Raji (cell line): ENCODE measurements around the gene ACOX3.

Experiments
- POLR2A ChIP-seq: IDR thresholded peaks from 2 replicates; pipeline ENCODE4 v1.6.1; 2011; ENCODE audit warnings: low read depth, low read length, control low read depth; ENCODE audit not compliant: insufficient read depth

ACOX3 gene

DNA sequence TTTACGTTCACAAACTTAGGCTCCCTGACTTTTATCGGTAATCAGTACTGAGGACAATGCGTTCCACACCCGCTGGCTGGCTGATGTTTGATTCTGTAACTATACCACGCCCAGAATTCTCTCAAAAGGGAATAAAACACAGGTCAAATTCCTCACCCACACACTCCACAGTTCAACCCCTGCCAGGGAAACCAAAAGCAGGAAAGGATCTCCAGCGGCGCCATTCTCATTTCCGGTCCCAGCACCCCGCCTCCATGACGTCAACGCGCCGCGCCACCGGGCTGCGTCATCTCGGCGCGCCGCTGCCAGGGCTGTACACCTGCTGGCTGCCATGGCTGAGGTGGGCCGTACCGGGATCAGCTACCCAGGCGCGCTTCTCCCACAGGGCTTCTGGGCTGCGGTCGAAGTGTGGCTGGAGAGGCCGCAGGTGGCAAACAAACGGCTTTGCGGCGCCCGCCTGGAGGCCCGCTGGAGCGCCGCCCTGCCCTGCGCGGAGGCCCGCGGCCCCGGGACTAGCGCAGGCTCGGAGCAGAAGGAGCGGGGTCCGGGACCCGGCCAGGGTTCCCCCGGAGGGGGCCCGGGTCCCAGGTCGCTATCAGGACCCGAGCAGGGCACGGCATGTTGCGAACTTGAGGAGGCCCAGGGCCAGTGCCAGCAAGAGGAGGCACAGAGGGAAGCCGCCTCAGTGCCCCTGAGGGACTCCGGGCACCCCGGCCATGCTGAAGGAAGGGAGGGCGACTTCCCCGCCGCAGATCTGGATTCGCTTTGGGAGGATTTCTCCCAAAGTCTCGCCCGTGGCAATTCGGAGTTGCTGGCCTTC, at the start of gene ACOX3, which contains the start of gene TRMT44:
ACOX3 (minus strand) TSS at position 232 of the 820 bp plus-strand sequence. CDS start 24,202 bp downstream, outside the sequence.
TRMT44 (plus strand) TSS at position 286 of the 820 bp plus-strand sequence; CDS start at position 332, 46 bp downstream.
- peak; percentile 77 for TF ChIP-seq POLR2A

DNA sequence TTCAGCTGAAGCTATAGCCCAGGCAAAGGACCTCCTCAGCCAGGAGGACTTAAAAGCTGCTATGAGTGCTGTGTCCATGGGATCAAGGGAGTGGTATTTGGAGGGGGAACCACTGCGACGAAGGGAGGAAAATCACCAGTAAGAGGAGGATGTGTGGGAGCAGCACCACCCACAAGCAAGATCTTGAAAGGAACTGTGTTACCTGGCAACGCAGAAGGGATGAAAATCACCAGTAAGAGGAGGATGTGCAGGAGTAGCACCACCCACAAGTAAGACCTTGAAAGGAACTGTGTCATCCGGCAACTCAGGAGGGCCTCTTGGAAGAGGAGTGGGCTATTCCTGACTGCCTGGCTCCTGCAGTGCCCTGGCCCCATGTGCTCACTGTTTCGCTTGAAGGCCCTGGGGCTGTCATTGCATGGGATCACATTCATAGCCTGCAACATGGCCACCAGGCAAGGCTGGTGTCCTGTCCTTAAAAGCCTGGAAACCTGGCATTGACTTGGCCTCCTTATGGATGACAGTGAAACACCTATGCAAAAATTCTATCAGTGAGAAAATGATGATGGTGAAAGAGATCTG, 48.4 kb upstream of the ACOX3 start:
- no peak for TF ChIP-seq POLR2A

- no peak for TF ChIP-seq POLR2A
These were observed 39.7 kb upstream of the ACOX3 start for GRCh38 chr4:8480221-8480620.

GRCh38 chr4:8478801-8479744, 38.5 kb upstream of the ACOX3 start:
- TF ChIP-seq POLR2A: no peak

GRCh38 chr4:8478371-8478770, 37.8 kb upstream of the ACOX3 start:
- TF ChIP-seq POLR2A: no peak

- no peak for TF ChIP-seq POLR2A
These were observed 37.2 kb upstream of the ACOX3 start for GRCh38 chr4:8477676-8478075.

- no peak for TF ChIP-seq POLR2A
These were observed 36.6 kb upstream of the ACOX3 start for GRCh38 chr4:8477095-8477635.

DNA sequence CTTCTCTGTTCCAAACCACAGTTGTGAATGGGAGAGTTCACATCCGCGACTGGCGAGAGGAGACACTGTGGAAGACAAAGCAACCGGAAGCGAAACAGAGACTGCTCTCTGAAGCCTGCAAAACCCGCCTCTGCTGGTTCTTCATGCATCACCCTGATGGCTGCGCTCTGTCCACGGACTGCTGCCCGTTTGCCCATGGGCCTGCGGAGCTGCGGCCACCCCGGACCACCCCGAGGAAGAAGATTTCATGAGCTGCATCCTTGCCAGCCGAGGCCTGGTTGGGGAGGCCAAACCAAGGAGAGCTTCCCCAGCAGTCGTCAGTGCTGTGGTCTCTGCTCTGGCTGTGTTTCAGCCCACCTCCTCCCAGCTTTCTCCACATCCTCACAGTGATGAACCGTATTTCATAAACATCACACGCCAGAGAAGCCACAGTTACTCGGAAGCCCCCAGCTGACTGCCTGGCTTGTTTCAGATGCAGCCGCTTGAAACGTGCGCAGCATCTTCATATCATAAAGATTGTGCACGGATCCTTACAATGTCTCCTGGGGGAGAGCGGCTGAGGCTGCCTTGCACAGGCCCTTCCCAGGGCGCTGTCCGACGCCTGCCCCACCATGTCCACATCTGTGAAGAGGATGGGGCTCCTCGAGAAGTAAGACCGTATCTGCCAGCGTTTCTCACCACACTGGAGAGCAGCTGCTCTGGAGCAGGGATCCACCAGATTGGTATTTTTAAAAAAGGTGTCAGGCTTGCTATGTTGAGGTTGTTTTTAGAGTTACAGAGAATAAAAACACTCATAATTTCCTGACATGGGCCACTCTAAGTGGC, 35.4 kb upstream of the ACOX3 start:
- TF ChIP-seq POLR2A: no peak

GRCh38 chr4:8474856-8475255, 34.3 kb upstream of the ACOX3 start:
- TF ChIP-seq POLR2A: no peak

DNA sequence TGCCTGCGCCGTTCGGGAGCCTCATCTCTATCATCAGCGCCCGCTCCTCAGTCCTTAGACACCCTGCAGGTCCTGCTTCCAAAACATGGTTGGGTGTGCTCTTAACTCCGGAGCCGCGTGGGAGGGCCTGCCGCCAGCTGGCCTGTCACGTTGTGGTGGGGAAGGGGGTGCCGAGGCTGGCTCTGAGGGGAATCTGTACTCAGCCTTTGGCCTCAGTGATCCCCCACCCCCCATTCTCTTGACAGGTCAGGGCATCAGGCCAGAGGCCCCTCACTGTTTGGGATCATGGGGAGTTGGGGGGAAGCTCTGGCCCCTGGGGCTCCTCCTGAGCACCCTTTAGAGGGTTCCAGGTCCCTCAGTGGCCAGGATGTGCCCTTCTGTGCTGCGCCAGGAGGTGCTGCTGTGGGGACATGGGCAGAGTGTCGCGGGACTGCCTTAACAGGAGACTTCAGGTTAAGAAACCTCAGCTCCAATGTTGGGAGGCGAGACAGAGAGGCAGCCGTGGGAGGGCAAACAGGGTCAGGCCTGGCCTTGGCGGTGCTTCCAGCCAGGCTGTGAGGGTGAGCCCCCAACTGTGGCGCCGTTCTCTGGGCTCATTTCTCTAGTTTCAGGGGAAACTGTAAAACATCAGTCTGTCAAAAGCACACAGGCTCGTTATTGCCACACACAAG, 33.5 kb upstream of the ACOX3 start:
- no peak for TF ChIP-seq POLR2A

- no peak for TF ChIP-seq POLR2A
These were observed 32.8 kb upstream of the ACOX3 start for GRCh38 chr4:8473198-8473919.

DNA sequence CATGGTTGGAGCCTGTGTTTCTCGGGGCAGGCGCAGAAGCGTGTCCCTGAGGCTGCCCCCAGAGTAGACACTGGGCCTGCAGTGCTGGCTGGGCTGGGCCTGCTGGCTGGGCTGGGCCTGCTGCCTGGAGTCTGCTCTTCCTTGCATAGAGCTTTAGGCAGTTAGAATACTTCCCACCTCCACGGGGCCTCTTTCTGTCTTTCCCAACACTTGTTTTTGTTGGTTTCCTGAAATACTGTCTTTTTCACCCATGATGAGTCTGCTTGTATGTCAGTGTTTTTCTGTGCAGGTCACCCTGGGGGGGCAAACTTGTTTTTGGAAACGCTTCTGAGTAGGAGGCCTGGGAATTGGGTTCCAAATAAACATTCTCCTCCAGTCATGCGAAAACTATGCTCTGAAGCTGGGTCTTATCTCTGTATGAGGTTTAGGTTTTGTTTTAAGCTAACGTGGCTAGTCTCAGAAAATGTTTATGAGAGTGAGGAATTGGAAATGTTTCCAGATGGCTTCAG, 32.2 kb upstream of the ACOX3 start:
- TF ChIP-seq POLR2A: no peak

- no peak for TF ChIP-seq POLR2A
These were observed 31.7 kb upstream of the ACOX3 start for GRCh38 chr4:8472158-8472688.
